Liver (tissue), 9 donors: Measurements from ENCODE around the gene RAD50. TPM values are rescaled to one million over a fixed set of nuclear protein-coding genes. Genes with fewer than 3 reads are reported as not detected.

Experiments
- DNase-seq: peaks from one replicate; pipeline ENCODE4 v3.0.0-alpha.2; 2017; ENCODE audit warnings: low spot score
- H3K27ac ChIP-seq, 2 donors: one replicate each; pipeline ENCODE4 v1.7.0; 2013; ENCODE audit warnings: inconsistent platforms in 2 of 2, low read length in 2 of 2, control low read depth in 1 of 2, low read depth in 1 of 2, mild to moderate bottlenecking in 1 of 2
- H3K27me3 ChIP-seq, 4 donors: one replicate each; pipeline versions ENCODE4 v1.6.1 to v1.7.0; 2013; ENCODE audit warnings: low read length in 3 of 4, inconsistent platforms in 1 of 4, mild to moderate bottlenecking in 1 of 4, moderate library complexity in 1 of 4; ENCODE audit not compliant: control insufficient read depth in 4 of 4, insufficient read depth in 4 of 4
- H3K36me3 ChIP-seq, 4 donors: one replicate each; pipeline versions ENCODE4 v1.6.1 to v1.7.0; 2013; ENCODE audit warnings: low read length in 3 of 4, mild to moderate bottlenecking in 3 of 4, low read depth in 1 of 4, moderate library complexity in 1 of 4; ENCODE audit not compliant: control insufficient read depth in 4 of 4, insufficient read depth in 3 of 4
- H3K4me1 ChIP-seq, 4 donors: one replicate each; pipeline versions ENCODE4 v1.6.1 to v1.7.0; 2013; ENCODE audit warnings: low read length in 3 of 4, mild to moderate bottlenecking in 3 of 4, moderate library complexity in 1 of 4; ENCODE audit not compliant: control insufficient read depth in 4 of 4, insufficient read depth in 4 of 4
- H3K4me3 ChIP-seq, 3 donors: one replicate each; pipeline versions ENCODE4 v1.6.1 to v1.7.0; 2013; ENCODE audit warnings: low read length in 3 of 3, control low read depth in 1 of 3, low read depth in 1 of 3, mild to moderate bottlenecking in 1 of 3
- H3K9ac ChIP-seq, 2 donors: one replicate each; pipeline ENCODE4 v1.7.0; 2013; ENCODE audit warnings: low read length in 2 of 2, mild to moderate bottlenecking in 2 of 2, moderate library complexity in 2 of 2, control low read depth in 1 of 2, low read depth in 1 of 2
- H3K9me3 ChIP-seq, 4 donors: one replicate each; pipeline versions ENCODE4 v1.6.1 to v1.7.0; 2013; ENCODE audit warnings: low read length in 3 of 4; ENCODE audit not compliant: control insufficient read depth in 4 of 4
- CTCF ChIP-seq: fragments of 150-350 bp; IDR thresholded peaks from 2 replicates; pipeline ENCODE4 v1.5.1; 2017; ENCODE audit warnings: improper control_type of control experiment, low read depth, low read length; ENCODE audit not compliant: missing input control
- EGR1 ChIP-seq, 2 donors: IDR thresholded peaks; 2 replicates each; pipeline ENCODE4 v1.6.1; 2016 to 2018; ENCODE audit warnings: antibody characterized with exemption in 2 of 2, low read depth in 2 of 2
- FOXA1 ChIP-seq: IDR thresholded peaks from 2 replicates; pipeline ENCODE4 v1.6.1; 2016; ENCODE audit warnings: antibody characterized with exemption
- FOXA2 ChIP-seq: IDR thresholded peaks from 2 replicates; pipeline ENCODE4 v1.6.1; 2016; ENCODE audit warnings: antibody characterized with exemption
- GABPA ChIP-seq, 2 donors: IDR thresholded peaks in 1 of 2; conservative IDR thresholded peaks in 1 of 2; 2 replicates each; pipeline ENCODE4 v1.6.1; 2016; ENCODE audit warnings: antibody characterized with exemption in 2 of 2, mild to moderate bottlenecking in 1 of 2, moderate library complexity in 1 of 2
- HNF4A ChIP-seq, 2 donors: conservative IDR thresholded peaks; 2 replicates each; pipeline ENCODE4 v1.6.1; 2016; ENCODE audit warnings: antibody characterized with exemption in 2 of 2, mild to moderate bottlenecking in 2 of 2
- HNF4G ChIP-seq: IDR thresholded peaks from 2 replicates; pipeline ENCODE4 v1.6.1; 2016; ENCODE audit warnings: antibody characterized with exemption
- JUND ChIP-seq, 2 donors: IDR thresholded peaks; 2 replicates each; pipeline ENCODE4 v1.6.1; 2016; ENCODE audit warnings: antibody characterized with exemption in 2 of 2
- NR2F2 ChIP-seq: IDR thresholded peaks from 2 replicates; pipeline ENCODE4 v1.6.1; 2016; ENCODE audit warnings: antibody characterized with exemption
- RAD21 ChIP-seq, 2 donors: IDR thresholded peaks; 2 replicates each; pipeline ENCODE4 v1.6.1; 2016; ENCODE audit warnings: antibody characterized with exemption in 2 of 2, mild to moderate bottlenecking in 2 of 2
- RXRA ChIP-seq, 2 donors: IDR thresholded peaks; 2 replicates each; pipeline ENCODE4 v1.6.1; 2017 to 2018; ENCODE audit warnings: antibody characterized with exemption in 2 of 2, mild to moderate bottlenecking in 1 of 2
- SP1 ChIP-seq: IDR thresholded peaks from 2 replicates; pipeline ENCODE4 v1.6.1; 2018; ENCODE audit warnings: antibody characterized with exemption, mild to moderate bottlenecking
- TAF1 ChIP-seq: conservative IDR thresholded peaks from 2 replicates; pipeline ENCODE4 v1.6.1; 2016; ENCODE audit warnings: antibody characterized with exemption, mild to moderate bottlenecking
- YY1 ChIP-seq: IDR thresholded peaks from 2 replicates; pipeline ENCODE4 v1.6.1; 2016; ENCODE audit warnings: antibody characterized with exemption, mild to moderate bottlenecking
- ZBTB33 ChIP-seq: IDR thresholded peaks from 2 replicates; pipeline ENCODE4 v1.6.1; 2016; ENCODE audit warnings: antibody characterized with exemption
- WGBS: extraction: QIAGEN DNeasy Blood & Tissue Kit; methylation state at CpG from one replicate; pipeline ENCODE4 v1.1.7; 2013; 5-methylcytosine and 5-hydroxymethylcytosine counted together
- polyA plus RNA-seq, 2 donors: library from polyadenylated mRNA; stranded (reverse) in 1 of 2; unstranded in 1 of 2; fragments of 200-250 nt in 1 of 2; fragments of >200 nt in 1 of 2; fragmentation: Nextera tagmentation in 1 of 2; extraction: Ambion mirVana in 1 of 2; gene quantifications; one replicate each; pipeline versions ENCODE4 v1.2.1 to v1.2.3, GENCODE V29; 2013 to 2015
- total RNA-seq, 2 donors: library from RNA; depleted of rRNA; stranded (reverse); fragments of >200 nt; gene quantifications; one replicate each; pipeline ENCODE4 v1.2.3, GENCODE V29; 2014
- TF ChIP-seq, protein P1 (sequence below): IDR thresholded peaks from 2 replicates; pipeline ENCODE4 v1.6.1; 2016; ENCODE audit warnings: antibody characterized with exemption
- TF ChIP-seq, protein P2 (sequence below): IDR thresholded peaks from 2 replicates; pipeline ENCODE4 v1.6.1; 2016; ENCODE audit warnings: antibody characterized with exemption
- TF ChIP-seq, protein P3 (sequence below): IDR thresholded peaks from 2 replicates; pipeline ENCODE4 v1.6.1; 2016; ENCODE audit warnings: antibody characterized with exemption, mild to moderate bottlenecking
- donor health status: healthy.
- donor health status: healthy.
- donor health status: healthy.
- donor health status: healthy.
- donor health status: healthy.

RAD50 gene
- total and polyA plus RNA-seq, 4 donors, result 6.1 to 18.7 (median 14.9) TPM

GRCh38 chr5:132673488-132673887, 116.7 kb downstream of the RAD50 start:
- Histone ChIP-seq H3K9ac (no peak overlapping the region), H3K9me3 (no peaks in the 10 kb centered on the region), H3K4me1 (no peaks in the 10 kb centered on the region), H3K36me3 (no peaks in the 10 kb centered on the region), H3K27me3 (no peaks in the 10 kb centered on the region), H3K4me3 (no peak overlapping the region), H3K27ac (no peak overlapping the region)
- no peak for DNase-seq
- WGBS, result 97% methylated on average over 1 of the region's 1 CpG
- no peak for TF ChIP-seq FOXA1
- TF ChIP-seq HNF4G, result no peak
- no peak for TF ChIP-seq ZBTB33

- H3K9me3 ChIP-seq, result no peaks in the 10 kb centered on the region
- H3K9ac ChIP-seq, result no peak within 1 kb of the TSS
- WGBS, result 83% methylated on average over 14 of the region's 14 CpGs
- H3K27ac ChIP-seq, result no peak within 1 kb of the TSS
- no peak within 1 kb of the TSS for H3K4me3 ChIP-seq
- no peak for DNase-seq
- no peaks in the 10 kb centered on the region for H3K27me3 ChIP-seq
- H3K36me3 ChIP-seq, result no peaks in the 10 kb centered on the region
- no peaks in the 10 kb centered on the region for H3K4me1 ChIP-seq
- TF ChIP-seq FOXA2, result no peak
- no peak for TF ChIP-seq YY1
- no peak for TF ChIP-seq TAF1
- TF ChIP-seq, protein P1, sequence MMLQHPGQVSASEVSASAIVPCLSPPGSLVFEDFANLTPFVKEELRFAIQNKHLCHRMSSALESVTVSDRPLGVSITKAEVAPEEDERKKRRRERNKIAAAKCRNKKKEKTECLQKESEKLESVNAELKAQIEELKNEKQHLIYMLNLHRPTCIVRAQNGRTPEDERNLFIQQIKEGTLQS, result no peak
- no peak for TF ChIP-seq ZBTB33
- TF ChIP-seq, protein P2, sequence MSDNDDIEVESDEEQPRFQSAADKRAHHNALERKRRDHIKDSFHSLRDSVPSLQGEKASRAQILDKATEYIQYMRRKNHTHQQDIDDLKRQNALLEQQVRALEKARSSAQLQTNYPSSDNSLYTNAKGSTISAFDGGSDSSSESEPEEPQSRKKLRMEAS, result no peak
- no peak for TF ChIP-seq SP1
- TF ChIP-seq CTCF, result no peak
- TF ChIP-seq RAD21 (IDR thresholded peaks at IDR 0.05), result no peak
- TF ChIP-seq NR2F2, result no peak
- no peak for TF ChIP-seq HNF4A (conservative IDR thresholded peaks at IDR 0.05)
- no peak for TF ChIP-seq FOXA1
- TF ChIP-seq, protein P3, sequence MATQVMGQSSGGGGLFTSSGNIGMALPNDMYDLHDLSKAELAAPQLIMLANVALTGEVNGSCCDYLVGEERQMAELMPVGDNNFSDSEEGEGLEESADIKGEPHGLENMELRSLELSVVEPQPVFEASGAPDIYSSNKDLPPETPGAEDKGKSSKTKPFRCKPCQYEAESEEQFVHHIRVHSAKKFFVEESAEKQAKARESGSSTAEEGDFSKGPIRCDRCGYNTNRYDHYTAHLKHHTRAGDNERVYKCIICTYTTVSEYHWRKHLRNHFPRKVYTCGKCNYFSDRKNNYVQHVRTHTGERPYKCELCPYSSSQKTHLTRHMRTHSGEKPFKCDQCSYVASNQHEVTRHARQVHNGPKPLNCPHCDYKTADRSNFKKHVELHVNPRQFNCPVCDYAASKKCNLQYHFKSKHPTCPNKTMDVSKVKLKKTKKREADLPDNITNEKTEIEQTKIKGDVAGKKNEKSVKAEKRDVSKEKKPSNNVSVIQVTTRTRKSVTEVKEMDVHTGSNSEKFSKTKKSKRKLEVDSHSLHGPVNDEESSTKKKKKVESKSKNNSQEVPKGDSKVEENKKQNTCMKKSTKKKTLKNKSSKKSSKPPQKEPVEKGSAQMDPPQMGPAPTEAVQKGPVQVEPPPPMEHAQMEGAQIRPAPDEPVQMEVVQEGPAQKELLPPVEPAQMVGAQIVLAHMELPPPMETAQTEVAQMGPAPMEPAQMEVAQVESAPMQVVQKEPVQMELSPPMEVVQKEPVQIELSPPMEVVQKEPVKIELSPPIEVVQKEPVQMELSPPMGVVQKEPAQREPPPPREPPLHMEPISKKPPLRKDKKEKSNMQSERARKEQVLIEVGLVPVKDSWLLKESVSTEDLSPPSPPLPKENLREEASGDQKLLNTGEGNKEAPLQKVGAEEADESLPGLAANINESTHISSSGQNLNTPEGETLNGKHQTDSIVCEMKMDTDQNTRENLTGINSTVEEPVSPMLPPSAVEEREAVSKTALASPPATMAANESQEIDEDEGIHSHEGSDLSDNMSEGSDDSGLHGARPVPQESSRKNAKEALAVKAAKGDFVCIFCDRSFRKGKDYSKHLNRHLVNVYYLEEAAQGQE, result no peak
- no peak for TF ChIP-seq EGR1 (IDR thresholded peaks at IDR 0.05; ENCODE audit: low read depth in 2 of 2)
- TF ChIP-seq HNF4G, result no peak
- TF ChIP-seq RXRA (IDR thresholded peaks at IDR 0.05), result no peak
- no peak for TF ChIP-seq JUND (IDR thresholded peaks at IDR 0.05)
- no peak for TF ChIP-seq GABPA (IDR thresholded peaks at IDR 0.05 in 1 of 2, conservative IDR thresholded peaks at IDR 0.05 in 1 of 2)
These were observed 117.3 kb downstream of the RAD50 start, which contains the start of gene IL4 for GRCh38 chr5:132673939-132674630. TSS of gene IL4 (plus strand) at chr5:132673989. CDS start at chr5:132674051, 62 bp downstream.
